Measurements from ENCODE around the gene LKAAEAR1.
"Not testable (repeated sequence)": the region's sequence is repeated elsewhere in the genome, so short reads cannot be mapped to it uniquely, and the experiment has no call there.

The LKAAEAR1 gene

DNA sequence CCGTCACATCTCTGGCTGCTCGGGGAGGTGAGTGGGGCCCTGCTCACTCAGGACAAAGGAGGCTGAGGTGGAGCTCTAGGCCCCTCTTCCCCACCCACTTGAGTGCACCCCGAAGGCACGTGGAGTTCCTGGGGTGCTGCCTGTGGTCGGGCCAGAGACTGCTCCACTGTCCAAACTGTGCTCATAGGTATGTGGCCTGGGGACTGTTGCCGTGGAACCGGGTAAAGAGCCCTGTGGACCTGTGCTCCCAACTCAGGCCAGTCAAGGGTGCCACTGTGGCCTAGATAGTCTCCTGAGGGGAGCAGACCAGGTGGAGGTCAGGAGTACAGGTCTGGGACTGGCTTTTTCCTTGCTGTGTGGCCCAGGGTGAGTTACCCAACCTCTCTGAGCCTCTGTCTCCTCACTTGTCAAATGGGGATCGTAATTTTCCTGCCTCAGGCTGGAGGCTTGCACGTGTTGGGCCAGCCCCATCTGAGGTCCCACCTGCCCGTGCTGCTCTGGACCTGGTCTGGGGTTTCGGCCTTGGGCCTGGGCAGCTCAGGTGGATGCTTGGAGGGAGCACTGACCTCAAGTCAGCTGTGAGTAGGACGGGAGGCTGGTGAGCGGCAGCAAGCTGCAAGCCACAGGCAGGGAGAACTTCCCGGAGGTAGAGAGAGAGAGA is 35.6 kb upstream of the LKAAEAR1 start:
- TF ChIP-seq ZFX (IDR thresholded peaks at IDR 0.05; ENCODE audit: borderline replicate concordance) = no peak
- TF ChIP-seq, protein P1, sequence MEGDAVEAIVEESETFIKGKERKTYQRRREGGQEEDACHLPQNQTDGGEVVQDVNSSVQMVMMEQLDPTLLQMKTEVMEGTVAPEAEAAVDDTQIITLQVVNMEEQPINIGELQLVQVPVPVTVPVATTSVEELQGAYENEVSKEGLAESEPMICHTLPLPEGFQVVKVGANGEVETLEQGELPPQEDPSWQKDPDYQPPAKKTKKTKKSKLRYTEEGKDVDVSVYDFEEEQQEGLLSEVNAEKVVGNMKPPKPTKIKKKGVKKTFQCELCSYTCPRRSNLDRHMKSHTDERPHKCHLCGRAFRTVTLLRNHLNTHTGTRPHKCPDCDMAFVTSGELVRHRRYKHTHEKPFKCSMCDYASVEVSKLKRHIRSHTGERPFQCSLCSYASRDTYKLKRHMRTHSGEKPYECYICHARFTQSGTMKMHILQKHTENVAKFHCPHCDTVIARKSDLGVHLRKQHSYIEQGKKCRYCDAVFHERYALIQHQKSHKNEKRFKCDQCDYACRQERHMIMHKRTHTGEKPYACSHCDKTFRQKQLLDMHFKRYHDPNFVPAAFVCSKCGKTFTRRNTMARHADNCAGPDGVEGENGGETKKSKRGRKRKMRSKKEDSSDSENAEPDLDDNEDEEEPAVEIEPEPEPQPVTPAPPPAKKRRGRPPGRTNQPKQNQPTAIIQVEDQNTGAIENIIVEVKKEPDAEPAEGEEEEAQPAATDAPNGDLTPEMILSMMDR (IDR thresholded peaks at IDR 0.05) = no peak

DNA sequence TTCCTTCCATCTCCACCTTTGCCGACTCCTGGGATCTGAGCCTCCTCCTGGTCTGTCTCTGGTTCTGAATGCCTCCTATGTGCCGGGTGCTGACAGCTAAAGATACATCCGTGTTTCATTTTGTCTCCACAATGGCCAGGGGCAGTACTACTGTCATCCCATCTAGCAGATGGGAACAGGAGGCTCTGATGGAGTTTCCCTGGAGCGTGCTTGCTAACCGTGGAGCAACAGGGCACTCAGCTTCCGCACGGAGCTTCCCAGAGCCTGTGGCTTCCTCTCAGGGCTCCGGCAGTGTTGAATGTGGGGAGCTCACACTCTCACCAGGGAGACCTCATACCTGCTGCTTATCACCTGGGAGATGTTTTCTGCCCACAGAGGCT is 35.1 kb upstream of the LKAAEAR1 start:
- H3K27ac ChIP-seq = no peak overlapping the region
- no peak for TF ChIP-seq ZFX (IDR thresholded peaks at IDR 0.05; ENCODE audit: borderline replicate concordance)
- TF ChIP-seq, protein P1 (IDR thresholded peaks at IDR 0.05) = no peak

More for the DNA sequence above, 35.6 kb upstream of the LKAAEAR1 start:
- H3K27ac ChIP-seq = no peak overlapping the region

DNA sequence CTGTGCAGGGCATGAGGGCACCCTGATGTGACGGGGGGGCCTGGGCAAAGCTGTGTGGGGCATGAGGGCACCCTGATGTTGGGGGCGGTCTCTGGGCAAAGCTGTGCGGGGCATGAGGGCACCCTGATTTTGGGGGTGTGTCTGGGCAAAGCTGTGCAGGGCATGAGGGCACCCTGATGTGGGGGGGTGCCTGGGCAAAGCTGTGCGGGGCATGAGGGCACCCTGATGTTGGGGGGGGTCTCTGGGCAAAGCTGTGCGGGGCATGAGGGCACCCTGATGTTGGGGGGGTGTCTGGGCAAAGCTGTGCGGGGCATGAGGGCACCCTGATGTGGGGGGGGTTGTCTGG is 33.2 kb upstream of the LKAAEAR1 start:
- not testable (repeated sequence) for H3K27ac ChIP-seq

DNA sequence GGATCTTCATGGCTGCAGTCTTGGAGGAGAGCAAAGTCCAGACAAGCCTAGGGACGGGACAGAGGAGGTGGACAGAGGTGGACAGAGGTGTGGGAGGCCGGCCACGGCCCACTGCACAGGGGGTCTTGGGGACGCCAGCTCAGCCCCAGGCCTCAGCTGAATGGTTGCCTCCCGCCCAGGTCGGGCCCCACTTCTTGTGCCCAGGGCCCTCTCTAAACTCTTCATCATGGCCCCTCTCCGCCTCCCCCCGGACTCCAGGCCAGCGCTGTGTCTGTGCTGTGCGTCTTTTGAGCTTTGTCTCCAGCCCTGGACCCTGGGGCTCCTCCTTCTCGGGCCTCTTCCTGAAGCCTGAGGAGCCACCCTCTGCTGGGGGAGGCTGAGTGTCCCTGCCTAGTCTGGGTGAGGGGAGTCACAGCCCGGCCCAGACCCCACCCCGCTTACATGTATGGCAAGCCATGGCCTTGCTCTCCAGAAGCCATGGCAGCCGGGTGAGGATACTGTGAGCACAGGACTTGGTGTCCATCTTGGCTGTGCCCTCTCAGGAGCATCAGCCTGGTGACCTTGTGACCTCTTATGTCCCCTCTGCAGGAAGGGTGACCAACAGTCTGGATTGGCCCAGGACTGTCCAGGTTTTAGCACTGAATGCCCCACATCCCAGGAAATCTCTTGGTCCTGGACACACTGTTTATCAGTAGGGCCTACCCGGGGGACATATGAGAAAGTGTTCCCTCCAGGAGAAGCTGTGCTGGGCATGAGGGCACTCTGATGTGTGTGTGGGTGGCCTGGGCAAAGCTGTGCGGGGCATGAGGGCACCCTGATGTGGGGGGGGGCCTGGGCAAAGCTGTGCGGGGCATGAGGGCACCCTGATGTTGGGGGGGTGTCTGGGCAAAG is 32.6 kb upstream of the LKAAEAR1 start:
- no peak overlapping the region for H3K27ac ChIP-seq

DNA sequence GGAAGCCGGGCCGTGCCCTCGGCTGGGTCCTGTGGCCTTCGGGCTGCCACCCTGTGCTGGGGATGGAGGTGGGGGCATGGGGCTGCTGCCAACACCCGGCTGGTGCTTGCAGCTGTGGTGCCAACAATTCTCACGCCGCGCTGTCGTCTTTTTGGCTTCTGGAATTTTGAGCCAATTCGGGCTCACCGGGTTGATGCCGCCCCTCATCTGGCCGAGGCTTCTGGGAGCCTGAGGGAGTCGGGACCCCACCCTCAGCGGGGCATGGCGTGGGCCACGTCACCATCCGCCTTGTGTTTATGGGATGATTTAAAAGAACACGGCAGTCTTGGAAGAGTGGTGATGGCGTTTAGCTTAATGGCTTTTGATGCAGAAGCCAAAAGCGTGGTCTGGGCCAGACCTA is 31.8 kb upstream of the LKAAEAR1 start:
- TF ChIP-seq ZFX (IDR thresholded peaks at IDR 0.05; ENCODE audit: borderline replicate concordance) = no peak

More for the DNA sequence above, 32.6 kb upstream of the LKAAEAR1 start:
- no peak for TF ChIP-seq ZFX (IDR thresholded peaks at IDR 0.05; ENCODE audit: borderline replicate concordance)
- TF ChIP-seq, protein P1 (IDR thresholded peaks at IDR 0.05) = no peak

DNA sequence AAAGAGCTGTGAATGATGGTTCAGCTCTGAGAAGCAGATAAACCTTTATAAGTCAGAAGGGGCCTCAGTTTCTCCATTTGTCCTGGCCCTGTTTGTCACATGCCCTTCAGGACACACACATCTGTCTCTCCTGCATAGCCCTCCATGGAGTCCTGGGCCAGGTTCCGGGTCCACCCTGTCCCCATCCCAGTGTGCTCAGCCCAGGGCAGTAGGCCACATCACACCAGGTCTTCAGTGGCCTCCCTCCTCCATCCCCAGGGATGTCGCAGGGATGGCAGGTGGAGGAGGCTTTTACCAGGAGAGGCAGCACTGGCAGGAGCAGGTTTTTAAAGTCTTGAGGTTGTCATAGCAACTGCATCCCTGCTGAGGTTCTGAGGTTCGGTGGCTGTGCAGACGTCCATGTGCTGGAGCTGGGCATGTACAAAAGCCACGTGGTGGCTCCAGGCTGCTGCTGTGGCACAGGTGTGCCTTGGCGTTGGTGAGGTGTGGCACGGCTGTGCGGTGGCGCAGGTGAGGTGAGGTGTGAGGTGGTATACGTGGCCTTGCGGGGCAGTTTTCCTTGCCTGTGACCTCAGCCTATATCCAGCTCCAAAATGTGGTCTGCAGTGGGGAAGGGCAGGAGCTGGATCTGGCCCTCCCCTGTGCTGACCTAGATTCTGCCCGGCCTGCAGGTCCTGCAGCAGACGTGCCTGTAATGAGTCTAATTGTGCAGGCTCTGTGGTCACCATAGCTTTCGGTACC is 31.1 kb upstream of the LKAAEAR1 start:
- no peak for TF ChIP-seq ZFX (IDR thresholded peaks at IDR 0.05; ENCODE audit: borderline replicate concordance)
- TF ChIP-seq, protein P1 (IDR thresholded peaks at IDR 0.05) = no peak
- H3K27ac ChIP-seq = no peak overlapping the region

More for the DNA sequence above, 31.8 kb upstream of the LKAAEAR1 start:
- no peak overlapping the region for H3K27ac ChIP-seq

DNA sequence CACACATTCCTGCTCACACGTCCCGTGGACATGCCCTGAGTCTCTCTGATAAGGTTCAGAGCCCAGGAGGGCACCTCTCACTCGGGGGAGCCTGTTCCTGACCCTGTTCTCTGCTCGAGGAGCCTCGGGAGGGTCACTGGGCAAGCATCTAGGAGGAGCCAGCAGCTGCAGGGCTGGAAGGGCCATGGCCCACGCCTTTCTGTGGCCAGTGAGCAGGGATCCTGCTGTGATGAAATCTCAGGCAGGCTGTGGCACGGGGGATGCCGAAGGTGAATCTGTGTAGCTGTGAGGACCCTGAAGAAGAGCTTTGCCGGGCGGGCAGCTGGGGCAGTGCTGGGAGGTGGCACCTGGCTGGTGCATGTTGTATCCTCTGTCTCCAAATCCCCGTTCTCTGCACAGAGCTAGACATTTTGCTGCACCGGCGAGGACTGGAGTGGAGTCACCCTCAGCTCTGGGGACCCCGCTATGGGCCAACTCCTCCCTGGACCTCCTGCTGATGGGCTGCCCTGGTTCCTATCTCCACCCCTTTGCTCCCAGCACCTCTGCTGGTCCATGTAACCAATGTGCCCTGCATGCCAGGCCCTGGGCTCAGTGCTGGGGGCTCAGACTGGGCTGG is 30.3 kb upstream of the LKAAEAR1 start:
- no peak overlapping the region for H3K27ac ChIP-seq
- TF ChIP-seq, protein P1 (IDR thresholded peaks at IDR 0.05) = no peak
- no peak for TF ChIP-seq ZFX (IDR thresholded peaks at IDR 0.05; ENCODE audit: borderline replicate concordance)
